DMS79 treated with DMSO at 0.1 percent for 48 hours (cell line): ENCODE measurements around the gene SPATA18.

Experiments used
- DNase-seq: peaks from one replicate; lab custom pipeline; 2025; lab: John Stamatoyannopoulos, UW

SPATA18 gene, protein sequence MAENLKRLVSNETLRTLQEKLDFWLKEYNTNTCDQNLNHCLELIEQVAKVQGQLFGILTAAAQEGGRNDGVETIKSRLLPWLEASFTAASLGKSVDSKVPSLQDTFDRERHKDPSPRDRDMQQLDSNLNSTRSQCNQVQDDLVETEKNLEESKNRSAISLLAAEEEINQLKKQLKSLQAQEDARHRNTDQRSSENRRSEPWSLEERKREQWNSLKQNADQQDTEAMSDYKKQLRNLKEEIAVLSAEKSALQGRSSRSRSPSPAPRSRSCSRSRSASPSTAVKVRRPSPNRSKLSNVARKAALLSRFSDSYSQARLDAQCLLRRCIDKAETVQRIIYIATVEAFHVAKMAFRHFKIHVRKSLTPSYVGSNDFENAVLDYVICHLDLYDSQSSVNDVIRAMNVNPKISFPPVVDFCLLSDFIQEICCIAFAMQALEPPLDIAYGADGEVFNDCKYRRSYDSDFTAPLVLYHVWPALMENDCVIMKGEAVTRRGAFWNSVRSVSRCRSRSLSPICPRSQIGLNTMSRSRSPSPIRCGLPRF

DNA sequence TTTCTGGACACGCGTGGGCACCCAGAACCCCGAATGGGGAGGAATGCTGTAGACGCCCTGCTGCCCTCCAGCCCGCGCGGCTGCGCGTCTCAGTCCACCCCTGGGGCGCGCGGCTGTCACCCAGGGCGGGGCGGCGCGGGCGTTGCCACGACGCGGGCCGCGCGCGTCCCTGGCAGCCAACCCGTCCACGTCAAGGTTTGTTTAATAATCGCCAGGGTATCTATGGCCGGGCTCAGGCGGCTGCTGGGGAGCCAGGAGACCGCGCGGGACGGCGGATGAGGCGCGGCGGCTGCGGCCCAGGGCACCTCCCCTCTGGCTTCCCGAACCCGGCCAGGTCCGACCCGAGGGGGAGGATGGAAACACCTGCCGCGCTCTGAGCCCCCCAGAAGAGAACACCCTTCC, at the start of gene SPATA18:
SPATA18 (plus strand) TSS at position 92 of the 402 bp plus-strand sequence. CDS start 401 bp downstream, outside the sequence.
- DNase-seq: no peak

GRCh38 chr4:52001616-52002015, 49.5 kb upstream of the SPATA18 start:
- no peak for DNase-seq

DNA sequence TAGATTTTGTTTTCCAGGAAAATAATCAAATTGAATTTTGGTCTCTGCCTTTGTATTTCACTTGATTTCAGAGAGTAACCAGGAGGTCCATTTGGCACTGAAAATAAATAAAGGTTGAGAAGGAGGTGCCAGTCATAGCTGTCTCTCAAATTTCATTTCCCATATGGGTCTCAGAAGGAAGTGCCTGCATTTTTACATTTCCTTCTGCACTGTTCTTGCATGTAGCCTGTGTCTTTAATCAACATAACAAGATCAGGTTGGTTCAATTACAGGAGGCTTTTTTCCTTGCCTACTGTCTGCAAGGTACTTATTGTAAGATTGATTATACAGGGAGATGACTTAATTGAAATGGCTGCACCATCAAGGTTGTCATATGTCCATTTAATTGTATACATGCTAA, 46.7 kb upstream of the SPATA18 start:
- DNase-seq: no peak

GRCh38 chr4:52005604-52006273, 45.4 kb upstream of the SPATA18 start:
- no peak for DNase-seq

GRCh38 chr4:52006887-52007286, 44.2 kb upstream of the SPATA18 start:
- DNase-seq: no peak

- DNase-seq: no peak
Measured at GRCh38 chr4:52010986-52011385, 40.1 kb upstream of the SPATA18 start.

GRCh38 chr4:52012651-52013050, 38.5 kb upstream of the SPATA18 start:
- DNase-seq: no peak

DNA sequence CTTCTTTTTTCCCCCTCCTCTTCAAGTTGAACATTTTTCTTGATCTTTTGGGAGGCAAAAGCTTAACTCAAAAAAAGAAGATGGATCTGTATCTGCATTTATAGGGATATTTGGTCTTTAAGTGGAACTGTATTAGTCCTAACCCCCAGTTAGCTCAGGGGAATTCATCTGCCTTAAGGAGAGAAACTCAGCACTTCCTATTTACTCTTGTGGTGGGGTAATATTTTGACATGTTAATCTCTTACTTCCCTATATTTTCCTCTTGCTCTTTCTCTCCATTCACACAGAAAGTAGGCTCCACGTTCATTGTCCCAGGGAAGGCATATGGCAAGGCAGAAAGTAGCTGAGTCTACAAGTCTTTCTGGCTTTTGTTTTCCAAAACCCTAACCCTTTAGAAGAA, 36.2 kb upstream of the SPATA18 start:
- no peak for DNase-seq

DNA sequence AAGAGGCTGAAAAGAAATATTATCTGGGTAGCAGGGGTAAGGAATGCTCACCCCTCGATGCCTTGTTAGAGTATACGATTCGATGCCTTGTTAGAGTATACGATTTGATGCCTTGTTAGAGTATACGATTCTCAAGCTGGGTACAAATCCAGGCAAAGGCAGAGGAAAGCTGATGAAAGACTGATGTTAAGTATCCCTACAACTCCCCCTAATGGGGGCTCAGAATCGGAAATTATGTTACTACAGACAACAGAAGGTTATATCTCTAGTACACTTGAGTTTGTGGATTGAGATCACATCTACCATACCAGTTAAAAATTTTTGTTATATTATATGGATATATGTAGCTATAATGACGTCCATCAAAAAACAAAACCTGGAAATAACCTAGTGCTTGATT, 35.7 kb upstream of the SPATA18 start:
- DNase-seq: no peak

DNA sequence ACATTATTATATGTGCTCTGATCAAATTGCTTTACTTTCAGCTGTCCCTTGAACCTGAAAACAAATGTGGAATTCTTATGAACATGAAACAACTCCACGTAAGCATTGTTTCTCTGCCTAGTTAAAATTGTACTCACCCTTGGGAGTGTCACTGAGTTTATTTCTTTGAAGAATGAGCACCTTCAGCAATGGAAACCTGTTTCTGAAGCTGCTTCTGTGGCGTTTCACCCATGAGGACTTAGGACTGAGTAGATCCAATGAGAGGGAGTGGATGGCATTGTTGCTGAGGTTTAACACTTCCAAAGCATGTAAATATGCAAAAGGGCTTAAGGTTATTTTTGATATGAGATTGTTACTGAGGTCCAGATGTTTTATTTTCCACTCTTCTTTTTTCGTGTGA, 34.1 kb upstream of the SPATA18 start:
- DNase-seq: no peak

GRCh38 chr4:52017814-52018213, 33.3 kb upstream of the SPATA18 start:
- DNase-seq: no peak

DNA sequence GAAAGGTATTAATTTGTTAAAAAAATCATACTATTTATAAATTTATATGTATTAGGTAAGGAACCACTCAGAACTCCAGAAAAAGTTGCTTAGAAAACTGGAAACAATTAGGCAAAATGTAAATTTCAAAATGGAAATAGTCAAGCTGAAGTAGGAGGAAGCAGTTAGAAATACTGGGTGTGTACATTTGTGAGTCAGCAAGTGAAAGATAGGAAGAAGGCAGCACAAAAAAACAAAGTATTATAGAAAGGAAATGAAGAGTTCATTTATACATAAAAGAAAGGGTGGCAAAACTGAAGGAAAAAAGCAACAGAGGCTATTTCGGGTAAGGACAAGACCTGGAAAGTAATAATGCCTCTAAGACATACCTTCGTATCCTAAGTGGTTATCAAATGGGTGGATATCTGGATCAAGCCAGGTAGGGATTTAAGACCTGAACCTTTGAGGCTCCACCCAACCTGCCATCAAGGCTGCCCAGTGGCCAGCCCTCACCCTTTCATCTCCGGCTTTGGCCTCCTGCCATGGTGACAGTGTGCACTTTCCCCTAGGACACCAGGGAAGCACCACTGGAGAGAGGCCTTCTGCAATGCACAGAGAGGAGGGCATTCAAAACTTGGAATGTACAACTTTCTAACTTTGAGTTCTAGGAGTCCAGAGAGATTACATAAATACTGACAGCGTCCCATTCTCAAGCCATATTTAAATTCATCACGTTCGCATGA, 31.0 kb upstream of the SPATA18 start, which contains the start of gene LRRC66:
LRRC66 (minus strand) TSS at position 428 of the 722 bp plus-strand sequence. CDS start 2,750 bp downstream, outside the sequence.
- no peak for DNase-seq

GRCh38 chr4:52028970-52029369, 22.1 kb upstream of the SPATA18 start:
- DNase-seq: no peak

DNA sequence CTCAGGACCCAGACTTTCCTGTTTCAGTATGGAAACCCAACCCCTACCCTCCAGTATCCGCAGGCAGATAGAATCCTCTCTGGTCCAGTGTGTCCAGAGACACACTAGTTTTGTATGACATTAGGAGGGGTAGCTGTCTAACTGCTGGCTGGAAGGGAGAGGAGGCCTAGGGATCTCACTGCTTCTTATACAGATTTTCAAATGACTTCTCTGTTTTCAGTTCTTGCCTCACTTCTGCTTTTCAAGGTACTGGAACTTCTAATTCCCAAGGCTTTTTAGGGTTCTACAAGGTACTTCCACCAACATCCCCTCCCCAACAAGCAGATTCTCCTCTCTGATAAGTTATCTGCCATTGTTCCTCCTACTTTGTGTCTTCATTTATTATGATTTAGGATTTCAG, 19.1 kb upstream of the SPATA18 start:
- DNase-seq: no peak

DNA sequence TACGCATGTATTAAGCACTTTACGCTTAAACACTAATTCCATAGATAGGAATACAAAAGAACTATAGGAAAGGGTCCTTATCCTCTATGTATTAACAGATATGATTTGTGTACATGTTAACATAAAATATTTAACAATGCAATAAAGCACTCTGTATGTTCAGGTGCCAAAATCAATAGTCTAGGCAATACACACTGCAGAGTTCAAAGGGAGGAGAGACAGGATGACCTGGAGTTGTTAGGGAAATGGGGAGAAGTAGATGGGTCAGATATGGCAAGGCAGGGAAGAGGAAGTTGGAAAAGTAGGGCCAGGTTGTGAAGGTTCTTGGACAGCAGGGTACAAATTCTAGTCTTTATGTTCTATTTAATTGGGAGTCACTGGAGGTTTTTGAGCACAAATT, 15.9 kb upstream of the SPATA18 start:
- DNase-seq: no peak

DNA sequence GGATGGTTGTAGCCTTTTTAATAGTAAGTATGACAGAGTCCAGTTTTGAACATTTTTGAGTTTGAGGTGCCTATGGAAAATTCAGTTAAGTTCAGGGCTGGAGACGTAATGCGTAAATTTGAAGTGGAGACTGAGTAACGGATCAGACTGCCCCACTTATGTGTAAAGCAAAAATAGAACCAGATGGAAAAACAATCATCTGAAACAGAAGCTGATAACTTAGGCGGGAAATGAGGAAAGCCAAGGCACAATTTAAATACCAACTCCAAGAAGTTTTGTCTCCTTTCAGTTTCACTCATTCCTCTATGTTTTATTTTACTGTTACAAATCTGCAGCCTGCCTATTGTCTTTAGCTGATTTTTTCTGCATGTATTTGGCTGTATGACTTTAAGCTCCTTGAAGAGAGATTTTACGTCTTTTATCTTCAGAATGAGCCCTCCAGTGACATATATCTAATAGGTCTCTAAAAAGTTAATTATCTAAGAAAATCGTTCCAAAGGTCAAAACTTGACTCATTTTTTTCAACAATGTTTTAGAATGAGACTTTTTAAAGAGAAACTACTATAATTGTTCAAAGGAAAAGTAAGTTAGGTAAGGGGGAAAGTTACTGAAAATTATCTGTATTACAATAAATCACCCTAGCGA, 14.1 kb upstream of the SPATA18 start:
- DNase-seq: no peak

DNA sequence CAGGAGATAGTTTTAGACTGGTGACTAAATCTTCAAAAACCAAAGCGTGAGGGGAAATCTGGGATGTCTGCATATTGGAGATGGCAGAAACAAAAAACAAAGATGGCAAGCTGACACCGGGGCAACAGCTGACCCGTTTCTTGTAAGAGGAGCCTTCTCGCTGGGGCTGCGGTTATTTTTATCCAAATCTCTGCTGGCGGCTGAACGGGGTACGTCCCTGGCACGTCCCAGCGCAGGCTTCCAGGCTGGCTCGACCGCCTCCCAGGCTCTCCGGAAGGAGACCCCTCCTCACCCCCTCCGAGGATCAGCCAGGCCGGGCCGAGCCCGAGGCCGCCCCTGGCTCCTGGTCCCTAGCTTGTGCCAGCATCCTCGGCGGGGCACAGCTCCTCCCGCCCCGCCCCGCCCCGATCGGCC, 13.4 kb upstream of the SPATA18 start:
- DNase-seq: peak; percentile 45

- peak; percentile 51 for DNase-seq
Measured at GRCh38 chr4:52038103-52038912, 12.8 kb upstream of the SPATA18 start, which contains the start of gene SGCB. SGCB (minus strand) TSS chr4:52038299; CDS start chr4:52038259, 40 bp downstream.

- no peak for DNase-seq
Measured at GRCh38 chr4:52045028-52045427, 6.1 kb upstream of the SPATA18 start.

DNA sequence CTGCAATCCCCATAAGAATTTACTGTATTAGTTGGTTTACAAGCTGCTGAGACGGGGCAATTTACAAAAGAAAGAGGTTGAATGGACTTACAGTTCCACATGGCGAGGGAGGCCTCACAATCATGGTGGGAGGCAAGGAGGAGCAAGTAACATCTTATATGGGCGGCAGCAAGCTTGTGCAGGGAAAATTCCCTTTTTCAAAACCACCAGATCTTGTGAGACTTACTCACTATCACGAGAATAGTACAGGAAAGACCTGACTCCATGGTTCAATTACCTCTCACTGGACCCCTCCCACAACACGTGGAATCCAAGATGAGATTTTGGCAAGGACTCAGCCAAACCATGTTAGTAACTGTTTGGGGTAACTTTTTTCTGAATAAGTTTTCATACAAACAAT, 1.8 kb upstream of the SPATA18 start:
- no peak for DNase-seq
